IMR-90 (cell line): ENCODE data around the gene ZNF816. TPM values are rescaled to one million over a fixed set of nuclear protein-coding genes. Genes with fewer than 3 reads are reported as not detected.
A peak's percentile ranks its signal among the peaks of the same experiment; 100 is the strongest.
"Not testable (repeated sequence)": the region's sequence is repeated elsewhere in the genome, so short reads cannot be mapped to it uniquely, and the experiment has no call there.

Experiments used
- ATAC-seq: fragments of 200-7000 bp; cut with Tn5 transposase; 2 replicates; pipeline ENCODE4 v1.9.1; 2020; ENCODE audit warnings: low read depth, mild to moderate bottlenecking, moderate library complexity
- BruUV-seq: library from RNA; stranded (reverse); fragments of 400-500 nt; replicated peaks from 2 replicates; lab custom pipeline; 2021; lab: Mats Ljungman, UMichigan
- CTCF ChIA-PET: fragments of 300-600 bp; formaldehyde crosslinking; extraction: SDS; loops from one replicate; lab custom pipeline; 2021; ENCODE audit warnings: antibody characterized with exemption; lab: Yijun Ruan, JAX
- POLR2A ChIA-PET: fragments of 300-600 bp; sonication (Branson Sonifier 250); formaldehyde crosslinking; loops from one replicate; lab custom pipeline; 2022; ENCODE audit warnings: antibody characterized with exemption; ENCODE audit not compliant: unreplicated experiment; lab: Charles Lee
- DNase-seq: peaks from one replicate; pipeline ENCODE4 v3.0.0; 2013
- H2AFZ ChIP-seq: replicated peaks from 2 replicates; pipeline ENCODE3; 2013; ENCODE audit warnings: low read length, mild to moderate bottlenecking; ENCODE audit not compliant: poor library complexity
- H2AK5ac ChIP-seq: 2 replicates; pipeline ENCODE4 v1.6.1; 2013; ENCODE audit warnings: low read depth, low read length, inconsistent platforms
- H2AK9ac ChIP-seq: replicated peaks from 2 replicates; pipeline ENCODE3; 2013; ENCODE audit warnings: mild to moderate bottlenecking, low read depth, low read length, moderate library complexity; ENCODE audit not compliant: poor library complexity
- H2BK120ac ChIP-seq: 2 replicates; pipeline ENCODE4 v1.6.1; 2013; ENCODE audit warnings: low read depth, low read length, inconsistent platforms
- H2BK15ac ChIP-seq: 3 replicates; pipeline ENCODE4 v1.6.1; 2013; ENCODE audit warnings: low read depth, low read length, inconsistent platforms
- H2BK20ac ChIP-seq: 2 replicates; pipeline ENCODE4 v1.6.1; 2013; ENCODE audit warnings: low read depth, mild to moderate bottlenecking, inconsistent platforms, low read length, moderate library complexity
- H2BK5ac ChIP-seq: 2 replicates; pipeline ENCODE4 v1.6.1; 2013; ENCODE audit warnings: mild to moderate bottlenecking, low read depth, low read length, inconsistent platforms; ENCODE audit not compliant: poor library complexity, severe bottlenecking
- H3K14ac ChIP-seq: replicated peaks from 2 replicates; pipeline ENCODE4 v1.6.1; 2013; ENCODE audit warnings: low read depth, low read length, inconsistent platforms
- H3K18ac ChIP-seq: 2 replicates; pipeline ENCODE4 v1.6.1; 2013; ENCODE audit warnings: low read depth, low read length, control low read depth
- H3K23ac ChIP-seq: 2 replicates; pipeline ENCODE4 v1.6.1; 2013; ENCODE audit warnings: low read depth, low read length, inconsistent platforms
- H3K27ac ChIP-seq: 2 replicates; pipeline ENCODE4 v1.5.1; 2013; ENCODE audit warnings: mild to moderate bottlenecking, control low read depth, low read length; ENCODE audit not compliant: insufficient read depth
- H3K27me3 ChIP-seq: 2 replicates; pipeline ENCODE4 v1.6.1; 2013; ENCODE audit warnings: low read length; ENCODE audit not compliant: control insufficient read depth, insufficient read depth
- H3K36me3 ChIP-seq: 2 replicates; pipeline ENCODE4 v1.6.1; 2013; ENCODE audit warnings: low read length, mixed read lengths; ENCODE audit not compliant: control insufficient read depth, insufficient read depth
- H3K4ac ChIP-seq: 2 replicates; pipeline ENCODE4 v1.6.1; 2013; ENCODE audit warnings: low read depth, low read length, inconsistent platforms
- H3K4me1 ChIP-seq: 2 replicates; pipeline ENCODE4 v1.6.1; 2013; ENCODE audit warnings: low read length, mixed read lengths; ENCODE audit not compliant: control insufficient read depth, insufficient read depth
- H3K4me2 ChIP-seq: 2 replicates; pipeline ENCODE4 v1.6.1; 2013; ENCODE audit warnings: low read depth, mild to moderate bottlenecking, control low read depth, low read length, moderate library complexity
- H3K4me3 ChIP-seq: 2 replicates; pipeline ENCODE4 v1.5.1; 2013; ENCODE audit warnings: low read depth, mild to moderate bottlenecking, control low read depth, low read length, moderate library complexity; ENCODE audit not compliant: insufficient read depth
- H3K56ac ChIP-seq: 2 replicates; pipeline ENCODE4 v1.6.1; 2013; ENCODE audit warnings: low read length, inconsistent platforms; ENCODE audit not compliant: insufficient read depth; ENCODE audit errors: extremely low read depth
- H3K79me1 ChIP-seq, 2 experiments: 2 replicates each; pipeline ENCODE4 v1.6.1; 2013; ENCODE audit warnings: low read length in 2 of 2, inconsistent platforms in 1 of 2, low read depth in 1 of 2
- H3K9ac ChIP-seq: 2 replicates; pipeline ENCODE4 v1.6.1; 2013; ENCODE audit warnings: low read depth, low read length, control low read depth
- H3K9me1 ChIP-seq: 2 replicates; pipeline ENCODE4 v1.6.1; 2013; ENCODE audit warnings: low read length, inconsistent platforms; ENCODE audit not compliant: insufficient read depth
- H3K9me3 ChIP-seq: 2 replicates; pipeline ENCODE4 v1.6.1; 2013; ENCODE audit warnings: low read length; ENCODE audit not compliant: control insufficient read depth, insufficient read depth
- H4K20me1 ChIP-seq: 2 replicates; pipeline ENCODE4 v1.6.1; 2013; ENCODE audit warnings: low read length, inconsistent platforms; ENCODE audit not compliant: insufficient read depth
- H4K5ac ChIP-seq: 2 replicates; pipeline ENCODE4 v1.6.1; 2013; ENCODE audit warnings: mild to moderate bottlenecking, low read depth, low read length, control low read depth
- H4K8ac ChIP-seq, 2 experiments: 2 replicates each; pipeline ENCODE4 v1.6.1; 2013; ENCODE audit warnings: low read depth in 2 of 2, low read length in 2 of 2, control low read depth in 1 of 2, inconsistent platforms in 1 of 2
- H4K91ac ChIP-seq: 2 replicates; pipeline ENCODE4 v1.6.1; 2013; ENCODE audit warnings: low read depth, low read length, inconsistent platforms; ENCODE audit not compliant: insufficient read depth
- WGBS, 2 experiments: methylation state at CpG; one replicate each; pipeline versions ENCODE4 v1.1.5 to v1.1.7; 2013; ENCODE audit warnings: missing lambda C conversion rate in 2 of 2; ENCODE audit not compliant: insufficient read length in 1 of 2; ENCODE audit errors: extremely low coverage in 2 of 2; 5-methylcytosine and 5-hydroxymethylcytosine counted together
- dilution Hi-C: fragments of 300-500 bp; cut with HindIII; formaldehyde crosslinking; loops from one replicate; pipeline ENCODE4 v1.14.3; 2018; ENCODE audit warnings: low sequenced_read_pairs; ENCODE audit not compliant: unreplicated experiment
- in situ Hi-C: fragments of 300-500 bp; cut with MboI; formaldehyde crosslinking; loops from 3 replicates; pipeline ENCODE4 v1.14.3; 2019; ENCODE audit warnings: low sequenced_read_pairs, inconsistent platforms, mixed read lengths
- intact Hi-C: fragments of 100-400 bp; cut with micrococcal nuclease; formaldehyde crosslinking; loops from 2 replicates; pipeline ENCODE4 v1.10.0; 2022
- polyA plus RNA-seq, 3 experiments: library from polyadenylated mRNA; depleted of rRNA; stranded (reverse); fragments of >200 nt; gene quantifications; 2 replicates each; pipeline ENCODE4 v1.2.3, GENCODE V29; 2012; ENCODE audit warnings: low replicate concordance in 1 of 3
- total RNA-seq: library from RNA; depleted of rRNA; stranded (reverse); fragments of >200 nt; gene quantifications from 2 replicates; pipeline ENCODE4 v1.2.3, GENCODE V29; 2012

Gene ZNF816
- total and polyA plus RNA-seq, 2 of the 4 experiments (the other 2 are of a cell fraction) = 1.6 to 12.0 TPM

- H3K9me3 ChIP-seq, CTCF ChIA-PET, H4K5ac ChIP-seq, H2AK5ac ChIP-seq, H3K18ac ChIP-seq, H3K23ac ChIP-seq, H3K4me1 ChIP-seq, H2BK20ac ChIP-seq, DNase-seq, dilution Hi-C loops, H2AK9ac ChIP-seq, H4K20me1 ChIP-seq, H2AFZ ChIP-seq, H3K4ac ChIP-seq, H2BK15ac ChIP-seq, H3K56ac ChIP-seq, H3K27ac ChIP-seq, H2BK120ac ChIP-seq, H4K91ac ChIP-seq, intact Hi-C loops, H3K36me3 ChIP-seq, H3K9me1 ChIP-seq, H2BK5ac ChIP-seq, in situ Hi-C loops, H3K27me3 ChIP-seq, BruUV-seq, ATAC-seq: not testable (repeated sequence)
- Histone ChIP-seq H3K9ac (peak overlapping the region; percentile 73; the same call in 1 of the 2 replicates), H3K79me1 (peaks cover 6 to 12% of the 10 kb centered on the region in 2 experiments; a peak in 2 of 4 replicates), H3K4me2 (peak overlapping the region; percentile 51), H3K4me3 (peak overlapping the region; percentile 74), H4K8ac (peak overlapping the region in 1 of 2 experiments; percentile 94; a peak in 1 of 4 replicates), H3K14ac (0 out of 2 replicates have a peak overlapping the region, but pooled peaks have one; percentile 3)
- POLR2A ChIA-PET = interaction anchor here (0.6 kb wide), 1 partner anchor 21 kb away, joined by 4 read pairs; no protein-coding TSS in a partner anchor
- WGBS, 2 experiments = 83% methylated on average over 1 of the region's 2 CpGs; no CpG with 5 or more reads in 1 of the 2 experiments
These were observed 21.2 kb downstream of the ZNF816 start for GRCh38 chr19:52941523-52941922.

DNA sequence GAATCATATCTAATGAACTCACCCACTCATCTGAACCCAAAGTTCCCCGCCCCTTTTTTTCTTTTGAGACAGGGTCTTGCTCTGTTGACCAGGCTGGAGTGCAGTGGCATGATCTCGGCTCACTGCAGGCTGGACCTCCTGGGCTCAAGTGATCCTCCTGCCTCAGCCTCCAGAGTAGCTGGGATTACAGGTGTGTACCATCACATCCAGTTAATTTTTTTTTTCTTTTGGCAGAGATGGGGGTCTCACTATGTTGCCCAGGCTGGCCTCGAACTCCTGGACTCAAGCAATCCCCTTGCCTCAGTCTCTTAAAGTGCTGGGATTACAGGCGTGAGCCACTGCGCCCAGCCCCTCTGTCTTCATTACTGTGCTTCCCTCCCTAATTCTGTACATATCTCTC, 21.8 kb downstream of the ZNF816 start:
- H3K9me3 ChIP-seq, H3K4ac ChIP-seq, in situ Hi-C loops, H2AFZ ChIP-seq, H4K5ac ChIP-seq, H4K91ac ChIP-seq, H2BK20ac ChIP-seq, H3K23ac ChIP-seq, ATAC-seq, dilution Hi-C loops, H3K9me1 ChIP-seq, H3K36me3 ChIP-seq, H3K9ac ChIP-seq, H3K14ac ChIP-seq, CTCF ChIA-PET, H2BK15ac ChIP-seq, H3K4me2 ChIP-seq, DNase-seq, H2AK9ac ChIP-seq, H3K27me3 ChIP-seq, H2BK5ac ChIP-seq, BruUV-seq, H3K4me3 ChIP-seq, H3K4me1 ChIP-seq, H3K56ac ChIP-seq, H2BK120ac ChIP-seq, H2AK5ac ChIP-seq, intact Hi-C loops, H4K8ac ChIP-seq, H3K18ac ChIP-seq, H3K27ac ChIP-seq, H4K20me1 ChIP-seq: not testable (repeated sequence)
- H3K79me1 ChIP-seq = peaks cover 12 to 18% of the 10 kb centered on the region in 2 experiments; a peak in 2 of 4 replicates
- WGBS, 2 experiments = 100% methylated on average over 1 of the region's 5 CpGs; no CpG with 5 or more reads in 1 of the 2 experiments
- POLR2A ChIA-PET = interaction anchor here (0.6 kb wide), 1 partner anchor 21 kb away, joined by 4 read pairs; no protein-coding TSS in a partner anchor
